CD14-positive monocyte (primary cell): ENCODE data around the gene TBX2. TPM values are rescaled to one million over a fixed set of nuclear protein-coding genes. Genes with fewer than 3 reads are reported as not detected.
A peak's percentile ranks its signal among the peaks of the same experiment; 100 is the strongest.

Experiments used
- DNase-seq, 3 donors: peaks; one replicate each; pipeline ENCODE4 v3.0.0-alpha.2; 2011 to 2022
- H2AFZ ChIP-seq: 2 replicates; pipeline ENCODE4 v1.6.0; 2012; ENCODE audit warnings: mild to moderate bottlenecking, low read depth, low read length, inconsistent platforms; ENCODE audit not compliant: insufficient read depth, poor library complexity, severe bottlenecking
- H3K27ac ChIP-seq, 2 donors: 1 replicate in 1 of 2; 2 replicates in 1 of 2; pipeline ENCODE4 v1.5.1; 2012 to 2013; ENCODE audit warnings: low read length in 2 of 2, control low read depth in 1 of 2, inconsistent platforms in 1 of 2, low read depth in 1 of 2, mild to moderate bottlenecking in 1 of 2
- H3K27me3 ChIP-seq, 2 donors: one replicate each; pipeline versions ENCODE4 v1.6.0 to v1.6.1; 2011 to 2013; ENCODE audit warnings: low read length in 2 of 2; ENCODE audit not compliant: control insufficient read depth in 2 of 2, insufficient read depth in 2 of 2
- H3K36me3 ChIP-seq, 2 donors: replicated peaks in 1 of 2; 1 replicate in 1 of 2; 2 replicates in 1 of 2; pipeline versions ENCODE4 v1.5.1 to v1.6.1; 2012 to 2013; ENCODE audit warnings: low read length in 2 of 2, control low read depth in 1 of 2, inconsistent platforms in 1 of 2, mild to moderate bottlenecking in 1 of 2; ENCODE audit not compliant: insufficient read depth in 2 of 2, control insufficient read depth in 1 of 2
- H3K4me1 ChIP-seq, 2 donors: 1 replicate in 1 of 2; 2 replicates in 1 of 2; pipeline versions ENCODE4 v1.5.1 to v1.6.1; 2012 to 2013; ENCODE audit warnings: low read length in 2 of 2, control low read depth in 1 of 2, inconsistent platforms in 1 of 2, mild to moderate bottlenecking in 1 of 2, moderate library complexity in 1 of 2; ENCODE audit not compliant: insufficient read depth in 2 of 2, control insufficient read depth in 1 of 2
- H3K4me2 ChIP-seq: replicated peaks from 2 replicates; pipeline ENCODE3; 2012; ENCODE audit warnings: low read length, moderate library complexity, mild to moderate bottlenecking; ENCODE audit not compliant: poor library complexity, severe bottlenecking; ENCODE audit errors: extremely low read depth
- H3K4me3 ChIP-seq, 3 experiments: fragments of 200-600 bp in 1 of 3; sonication (generic) in 1 of 3; replicated peaks in 1 of 3; 1 replicate in 2 of 3; 2 replicates in 1 of 3; pipeline ENCODE4 v1.5.1; 2011 to 2013; ENCODE audit warnings: low read length in 3 of 3, mild to moderate bottlenecking in 3 of 3, control low read depth in 2 of 3, low read depth in 2 of 3, inconsistent platforms in 1 of 3, moderate library complexity in 1 of 3
- H3K79me2 ChIP-seq: 2 replicates; pipeline ENCODE4 v1.6.0; 2012; ENCODE audit warnings: mild to moderate bottlenecking, control low read depth, inconsistent platforms, low read length, moderate library complexity; ENCODE audit not compliant: insufficient read depth
- H3K9ac ChIP-seq: 2 replicates; pipeline ENCODE4 v1.6.0; 2017; ENCODE audit warnings: low read length, mild to moderate bottlenecking; ENCODE audit not compliant: insufficient read depth, poor library complexity, severe bottlenecking
- H3K9me3 ChIP-seq, 2 donors: replicated peaks in 1 of 2; 1 replicate in 1 of 2; 2 replicates in 1 of 2; pipeline versions ENCODE4 v1.5.1 to v1.6.1; 2012 to 2013; ENCODE audit warnings: low read length in 2 of 2, control low read depth in 1 of 2; ENCODE audit not compliant: control insufficient read depth in 1 of 2, insufficient read depth in 1 of 2
- H4K20me1 ChIP-seq: 2 replicates; pipeline ENCODE4 v1.6.0; 2012; ENCODE audit warnings: mild to moderate bottlenecking, low read length, control low read depth, moderate library complexity; ENCODE audit not compliant: insufficient read depth
- H3K27ac Mint-ChIP-seq, 7 donors: one replicate each; pipeline ENCODE4 v1.8.0; 2020; ENCODE audit warnings: mild to moderate bottlenecking in 7 of 7, mixed read lengths in 7 of 7, moderate library complexity in 6 of 7, inconsistent platforms in 2 of 7
- H3K27me3 Mint-ChIP-seq, 3 donors: one replicate each; pipeline ENCODE4 v1.8.0; 2021 to 2022; ENCODE audit warnings: low read depth in 3 of 3, mild to moderate bottlenecking in 3 of 3, mixed read lengths in 3 of 3, moderate library complexity in 3 of 3, inconsistent platforms in 1 of 3
- H3K36me3 Mint-ChIP-seq, 2 donors: one replicate each; pipeline ENCODE4 v1.8.0; 2020; ENCODE audit warnings: mixed read lengths in 2 of 2, inconsistent platforms in 1 of 2, mild to moderate bottlenecking in 1 of 2
- H3K4me1 Mint-ChIP-seq: one replicate; pipeline ENCODE4 v1.8.0; 2020; ENCODE audit warnings: mild to moderate bottlenecking, mixed read lengths
- H3K4me3 Mint-ChIP-seq, 2 donors: one replicate each; pipeline ENCODE4 v1.8.0; 2020; ENCODE audit warnings: mild to moderate bottlenecking in 2 of 2, mixed read lengths in 2 of 2, moderate library complexity in 1 of 2
- H3K9me3 Mint-ChIP-seq, 7 donors: one replicate each; pipeline ENCODE4 v1.8.0; 2020 to 2022; ENCODE audit warnings: mixed read lengths in 7 of 7, mild to moderate bottlenecking in 6 of 7, moderate library complexity in 6 of 7, inconsistent platforms in 2 of 7
- WGBS: methylation state at CpG from one replicate; pipeline ENCODE4 v1.1.5; 2013; ENCODE audit warnings: missing lambda C conversion rate; ENCODE audit not compliant: insufficient coverage; 5-methylcytosine and 5-hydroxymethylcytosine counted together
- intact Hi-C, 2 donors: fragments of 100-400 bp; cut with micrococcal nuclease; formaldehyde crosslinking; loops; one replicate each; pipeline versions ENCODE4 v1.15.0 to v1.15.1; 2023
- polyA plus RNA-seq, 3 donors: library from polyadenylated mRNA; depleted of rRNA in 1 of 3; unstranded in 2 of 3; stranded (reverse) in 1 of 3; fragments of 300-500 nt in 2 of 3; fragments of >200 nt in 1 of 3; fragmentation: Illumina TruSeq in 2 of 3; gene quantifications; 1 replicate in 2 of 3; 2 replicates in 1 of 3; pipeline ENCODE4 v1.2.3, GENCODE V29; 2012 to 2021
- TF ChIP-seq, protein P1 (sequence below): fragments of 200-600 bp; IDR thresholded peaks from one replicate; pipeline ENCODE4 v1.8.0; 2022; ENCODE audit warnings: antibody characterized with exemption, mild to moderate bottlenecking

Gene TBX2
- polyA plus RNA-seq, 3 donors: 0.03 TPM; not detected in 2

DNA sequence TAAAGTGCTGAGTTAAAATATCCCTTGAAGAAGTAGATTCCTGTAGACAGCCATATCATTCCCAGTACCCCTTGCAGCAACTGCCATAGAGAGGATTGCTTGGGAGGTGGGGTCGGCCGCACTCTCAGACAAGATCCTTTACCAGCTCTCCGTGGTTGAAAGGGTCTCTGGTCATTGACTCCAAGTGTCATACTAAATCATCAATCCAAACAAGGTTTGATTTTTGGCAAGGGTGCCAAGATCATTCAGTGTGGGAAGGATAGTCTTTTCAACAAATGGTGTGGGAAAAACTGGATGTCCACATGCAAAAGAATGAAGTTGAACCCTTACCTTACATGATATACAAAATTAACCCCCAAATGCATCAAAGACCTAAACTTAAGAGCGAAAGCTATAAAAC is 21.8 kb downstream of the TBX2 start:
- Histone ChIP-seq H3K27ac (no peak overlapping the region), H4K20me1 (no peaks in the 10 kb centered on the region), H3K79me2 (no peaks in the 10 kb centered on the region), H3K36me3 (no peaks in the 10 kb centered on the region), H3K4me2 (no peak overlapping the region), H2AFZ (no peak overlapping the region), H3K9ac (no peak overlapping the region), H3K9me3 (no peaks in the 10 kb centered on the region), H3K4me3 (no peak overlapping the region), H3K4me1 (peaks cover 6 to 8% of the 10 kb centered on the region in 2 donors), H3K27me3 (peaks cover 2 to 38% of the 10 kb centered on the region in 2 donors)
- Mint-ChIP-seq H3K4me3 (peak overlapping the region in 1 of 2 donors; percentile 26), H3K36me3 (no peaks in the 10 kb centered on the region), H3K27ac (no peak overlapping the region), H3K9me3 (peaks cover 0 to 4% (median 0%) of the 10 kb centered on the region in 7 donors), H3K4me1 (peaks cover 5% of the 10 kb centered on the region), H3K27me3 (peaks cover 27 to 74% (median 45%) of the 10 kb centered on the region in 3 donors)
- no CpG with 5 or more reads among the region's 4 CpGs for WGBS
- intact Hi-C loops: no loop called here
- TF ChIP-seq, protein P1, sequence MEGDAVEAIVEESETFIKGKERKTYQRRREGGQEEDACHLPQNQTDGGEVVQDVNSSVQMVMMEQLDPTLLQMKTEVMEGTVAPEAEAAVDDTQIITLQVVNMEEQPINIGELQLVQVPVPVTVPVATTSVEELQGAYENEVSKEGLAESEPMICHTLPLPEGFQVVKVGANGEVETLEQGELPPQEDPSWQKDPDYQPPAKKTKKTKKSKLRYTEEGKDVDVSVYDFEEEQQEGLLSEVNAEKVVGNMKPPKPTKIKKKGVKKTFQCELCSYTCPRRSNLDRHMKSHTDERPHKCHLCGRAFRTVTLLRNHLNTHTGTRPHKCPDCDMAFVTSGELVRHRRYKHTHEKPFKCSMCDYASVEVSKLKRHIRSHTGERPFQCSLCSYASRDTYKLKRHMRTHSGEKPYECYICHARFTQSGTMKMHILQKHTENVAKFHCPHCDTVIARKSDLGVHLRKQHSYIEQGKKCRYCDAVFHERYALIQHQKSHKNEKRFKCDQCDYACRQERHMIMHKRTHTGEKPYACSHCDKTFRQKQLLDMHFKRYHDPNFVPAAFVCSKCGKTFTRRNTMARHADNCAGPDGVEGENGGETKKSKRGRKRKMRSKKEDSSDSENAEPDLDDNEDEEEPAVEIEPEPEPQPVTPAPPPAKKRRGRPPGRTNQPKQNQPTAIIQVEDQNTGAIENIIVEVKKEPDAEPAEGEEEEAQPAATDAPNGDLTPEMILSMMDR: no peak
- DNase-seq: no peak

DNA sequence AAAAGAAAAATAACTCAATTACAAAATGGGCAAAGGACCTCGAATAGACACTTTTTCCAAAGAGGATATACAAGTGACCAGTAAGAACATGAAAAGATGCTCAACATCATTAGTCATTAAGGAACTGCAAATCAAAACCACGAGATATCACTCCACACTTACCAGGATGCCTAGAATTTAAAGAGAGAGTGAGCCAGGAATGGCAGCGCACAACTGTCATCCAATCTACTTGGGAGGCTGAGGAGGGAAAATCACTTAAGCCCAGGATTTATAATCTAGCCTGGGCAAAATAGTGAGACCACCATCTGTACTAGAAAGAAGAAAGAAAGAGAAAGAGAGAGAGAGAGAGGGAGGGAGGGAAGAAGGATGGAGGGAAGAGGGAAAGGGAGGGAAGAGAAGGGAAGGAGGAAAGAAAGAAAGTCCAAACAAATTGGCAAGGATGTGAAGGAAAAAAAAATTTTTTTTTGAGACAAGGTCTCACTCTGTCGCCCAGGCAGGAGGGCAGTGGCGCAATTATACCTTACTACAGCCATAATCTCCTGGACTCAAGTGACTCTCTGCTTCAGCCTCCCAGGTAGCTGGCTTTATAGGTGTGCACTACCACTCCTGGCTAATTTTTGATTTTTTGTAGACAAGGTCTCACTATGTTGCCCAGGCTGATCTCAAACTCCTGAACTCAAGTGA is 22.6 kb downstream of the TBX2 start:
- WGBS: 93% methylated on average over 2 of the region's 5 CpGs
- no peak overlapping the region for H3K4me3 Mint-ChIP-seq
- Histone ChIP-seq H3K79me2 (no peaks in the 10 kb centered on the region), H3K4me1 (peaks cover 0 to under 1% of the 10 kb centered on the region in 2 donors), H4K20me1 (no peaks in the 10 kb centered on the region), H3K4me2 (no peak overlapping the region), H2AFZ (no peak overlapping the region), H3K27me3 (peaks cover 3 to 34% of the 10 kb centered on the region in 2 donors), H3K9me3 (no peaks in the 10 kb centered on the region), H3K27ac (no peak overlapping the region), H3K9ac (no peak overlapping the region), H3K4me3 (no peak overlapping the region), H3K36me3 (no peaks in the 10 kb centered on the region)
- intact Hi-C loops: no loop called here
- H3K36me3 Mint-ChIP-seq: no peaks in the 10 kb centered on the region
- no peaks in the 10 kb centered on the region for H3K4me1 Mint-ChIP-seq
- TF ChIP-seq, protein P1: no peak
- no peak for DNase-seq
- peaks cover 0 to 4% (median 0%) of the 10 kb centered on the region in 7 donors for H3K9me3 Mint-ChIP-seq
- peaks cover 27 to 72% (median 41%) of the 10 kb centered on the region in 3 donors for H3K27me3 Mint-ChIP-seq
- H3K27ac Mint-ChIP-seq: no peak overlapping the region
